ENCODE measurements around the gene ARRDC1.

ARRDC1 gene

GRCh38 chr9:137607141-137607857, 1.8 kb downstream of the ARRDC1 start:
- Mint-ChIP-seq H3K27ac (no peak overlapping the region), H3K4me1 (peaks cover 43% of the 10 kb centered on the region), H3K27me3 (ENCODE audit: low read depth, poor library complexity) (peaks cover 40% of the 10 kb centered on the region), H3K9me3 (no peaks in the 10 kb centered on the region), H3K36me3 (ENCODE audit: low read depth) (no peaks in the 10 kb centered on the region), H3K4me3 (peak overlapping the region; percentile 78)
- TF ChIP-seq CTCF (IDR thresholded peaks at IDR 0.05): no peak
- DNase-seq: no peak

- H3K27me3 Mint-ChIP-seq (ENCODE audit: low read depth, poor library complexity): peaks cover 19% of the 10 kb centered on the region
- H3K27ac Mint-ChIP-seq: no peak overlapping the region
- DNase-seq: no peak
- no peaks in the 10 kb centered on the region for H3K9me3 Mint-ChIP-seq
- H3K36me3 Mint-ChIP-seq (ENCODE audit: low read depth): peaks cover 3% of the 10 kb centered on the region
- TF ChIP-seq CTCF (IDR thresholded peaks at IDR 0.05): no peak
- peaks cover 33% of the 10 kb centered on the region for H3K4me1 Mint-ChIP-seq
- H3K4me3 Mint-ChIP-seq: no peak overlapping the region
Measured at GRCh38 chr9:137610944-137611343, 5.5 kb downstream of the ARRDC1 start.

DNA sequence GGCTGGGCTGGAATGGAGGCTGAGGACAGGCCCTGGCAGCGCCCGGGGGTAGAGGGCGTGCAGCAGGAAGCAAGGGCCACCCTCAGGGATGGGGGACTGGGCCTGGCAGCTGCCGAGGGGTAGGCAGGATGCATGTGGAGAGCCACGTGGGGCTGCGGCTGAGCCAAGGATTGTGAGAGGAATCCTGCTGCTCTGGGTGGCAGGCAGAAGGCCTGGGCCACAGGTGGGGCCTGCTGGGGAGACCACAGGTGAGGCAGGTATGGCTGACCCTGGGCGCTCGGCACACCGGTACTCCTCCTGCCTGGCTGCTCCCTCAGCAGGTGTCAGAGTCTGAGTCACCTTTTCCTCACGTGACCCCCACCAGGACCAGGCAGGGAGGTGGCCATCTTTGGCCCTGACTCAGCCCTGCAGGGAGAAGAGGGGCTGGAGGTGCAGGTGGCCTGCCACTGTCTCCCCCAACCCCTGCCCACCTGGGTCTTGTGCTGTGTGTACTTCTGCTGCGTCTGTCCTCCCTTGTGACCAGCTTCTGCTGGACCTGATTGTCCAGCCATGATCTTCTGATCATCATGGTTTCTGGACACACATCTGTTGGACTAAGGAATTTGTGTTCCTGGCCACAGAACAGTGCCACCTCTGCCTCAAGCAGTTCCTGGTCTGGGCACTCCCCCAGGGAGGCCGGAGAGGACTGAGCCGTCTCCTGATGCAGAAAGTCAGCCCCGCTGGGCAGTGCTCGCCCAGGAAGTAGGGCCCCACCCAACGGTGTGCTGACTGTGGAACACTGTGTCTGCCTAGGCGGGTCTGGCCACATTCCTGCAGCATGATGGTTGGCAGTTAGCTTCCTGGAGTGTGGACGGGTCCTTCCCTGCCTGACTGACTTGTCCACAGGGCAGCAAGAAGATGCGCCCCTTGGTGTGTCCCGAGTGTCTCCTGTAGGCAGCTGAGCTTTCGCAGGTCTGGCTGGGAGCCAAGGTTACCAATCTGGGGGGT, 6.4 kb downstream of the ARRDC1 start:
- Mint-ChIP-seq H3K9me3 (no peaks in the 10 kb centered on the region), H3K27me3 (ENCODE audit: low read depth, poor library complexity) (peaks cover 12% of the 10 kb centered on the region), H3K27ac (peak overlapping the region; percentile 42), H3K36me3 (ENCODE audit: low read depth) (peaks cover 3% of the 10 kb centered on the region), H3K4me3 (no peak overlapping the region), H3K4me1 (peaks cover 27% of the 10 kb centered on the region)
- no peak for TF ChIP-seq CTCF (IDR thresholded peaks at IDR 0.05)
- no peak for DNase-seq

GRCh38 chr9:137612741-137613142, 7.3 kb downstream of the ARRDC1 start:
- peaks cover 4% of the 10 kb centered on the region for H3K27me3 Mint-ChIP-seq (ENCODE audit: low read depth, poor library complexity)

GRCh38 chr9:137613259-137613658, 7.8 kb downstream of the ARRDC1 start:
- H3K4me3 Mint-ChIP-seq: no peak overlapping the region
- peaks cover 4% of the 10 kb centered on the region for H3K27me3 Mint-ChIP-seq (ENCODE audit: low read depth, poor library complexity)
- no peak for DNase-seq
- no peak for TF ChIP-seq CTCF (IDR thresholded peaks at IDR 0.05)
- no peaks in the 10 kb centered on the region for H3K9me3 Mint-ChIP-seq
- H3K36me3 Mint-ChIP-seq (ENCODE audit: low read depth): peaks cover 3% of the 10 kb centered on the region
- peak overlapping the region; percentile 83 for H3K27ac Mint-ChIP-seq
- peaks cover 25% of the 10 kb centered on the region for H3K4me1 Mint-ChIP-seq

More at GRCh38 chr9:137612741-137613142, 7.3 kb downstream of the ARRDC1 start:
- no peak overlapping the region for H3K4me3 Mint-ChIP-seq
- TF ChIP-seq CTCF (IDR thresholded peaks at IDR 0.05): no peak
- no peaks in the 10 kb centered on the region for H3K9me3 Mint-ChIP-seq
- peak overlapping the region; percentile 83 for H3K27ac Mint-ChIP-seq
- peaks cover 3% of the 10 kb centered on the region for H3K36me3 Mint-ChIP-seq (ENCODE audit: low read depth)
- H3K4me1 Mint-ChIP-seq: peaks cover 26% of the 10 kb centered on the region
- no peak for DNase-seq

All from nephron progenitor cell (in vitro differentiated cells).